HG03103 (cell line): Measurements from ENCODE around the gene DOK5.

ENCODE experiments used
- ATAC-seq: cut with Tn5 transposase; IDR thresholded peaks from one replicate; pipeline ENCODE4 v1.9.1; 2021; ENCODE audit warnings: low read depth; ENCODE audit not compliant: unreplicated experiment

Gene DOK5

DNA sequence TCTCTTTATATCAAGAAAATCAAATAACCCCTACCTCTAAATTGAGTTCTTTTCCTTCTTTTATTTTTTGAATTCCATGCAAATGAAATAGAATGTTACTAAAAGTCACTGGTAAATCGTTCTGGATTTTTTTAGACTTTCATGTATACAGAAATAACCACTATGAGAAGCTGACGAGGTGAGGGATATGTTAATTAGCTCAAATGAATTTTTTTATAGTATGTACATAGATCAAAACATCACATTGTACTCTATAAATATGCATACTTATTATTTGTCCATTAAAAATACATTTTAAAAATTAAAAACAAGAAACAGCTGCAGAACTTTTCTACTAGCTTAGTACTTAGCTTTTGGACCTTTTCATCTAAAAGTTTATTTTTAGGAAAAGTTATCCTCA lies 165.4 kb downstream of the DOK5 start:
- ATAC-seq, result no peak

DNA sequence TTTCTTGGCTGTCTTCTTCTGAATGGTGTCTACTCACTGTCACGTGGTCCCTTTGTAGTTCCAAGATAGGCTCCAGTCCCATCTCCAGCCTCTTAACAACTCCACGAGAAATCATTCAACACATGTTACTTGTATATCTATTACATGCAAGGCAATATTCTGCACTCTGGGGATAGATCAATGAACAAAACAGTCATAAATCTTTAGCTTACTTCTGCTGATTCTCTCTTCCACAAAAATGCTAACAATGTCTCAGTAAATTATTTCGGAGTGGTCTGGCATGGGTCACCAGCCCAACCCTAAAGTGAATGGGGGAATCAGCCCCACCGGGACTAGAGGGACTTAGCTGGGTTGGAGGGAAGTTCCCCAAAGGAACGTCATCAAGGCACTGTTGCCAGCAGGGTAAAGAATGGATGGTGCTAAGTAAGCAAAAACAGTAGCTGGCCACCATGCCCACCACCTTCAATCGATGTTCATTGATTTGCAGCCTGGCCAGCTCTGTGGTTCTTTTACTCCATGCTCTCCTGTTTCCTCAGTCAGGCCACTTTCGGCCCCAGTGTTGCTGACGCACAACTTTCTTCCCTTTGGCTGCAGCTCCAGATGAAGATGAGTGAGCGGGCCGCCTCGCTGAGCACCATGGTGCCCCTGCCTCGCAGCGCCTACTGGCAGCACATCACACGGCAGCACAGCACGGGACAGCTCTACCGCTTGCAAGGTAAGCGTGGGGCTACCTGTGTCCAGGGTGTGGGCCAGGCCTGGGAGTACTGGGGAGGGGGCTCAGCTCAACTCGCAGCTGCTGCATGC lies 167.7 kb downstream of the DOK5 start:
- ATAC-seq, result no peak

- ATAC-seq, result no peak
Measured at GRCh38 chr20:54643761-54644160, 168.4 kb downstream of the DOK5 start.

DNA sequence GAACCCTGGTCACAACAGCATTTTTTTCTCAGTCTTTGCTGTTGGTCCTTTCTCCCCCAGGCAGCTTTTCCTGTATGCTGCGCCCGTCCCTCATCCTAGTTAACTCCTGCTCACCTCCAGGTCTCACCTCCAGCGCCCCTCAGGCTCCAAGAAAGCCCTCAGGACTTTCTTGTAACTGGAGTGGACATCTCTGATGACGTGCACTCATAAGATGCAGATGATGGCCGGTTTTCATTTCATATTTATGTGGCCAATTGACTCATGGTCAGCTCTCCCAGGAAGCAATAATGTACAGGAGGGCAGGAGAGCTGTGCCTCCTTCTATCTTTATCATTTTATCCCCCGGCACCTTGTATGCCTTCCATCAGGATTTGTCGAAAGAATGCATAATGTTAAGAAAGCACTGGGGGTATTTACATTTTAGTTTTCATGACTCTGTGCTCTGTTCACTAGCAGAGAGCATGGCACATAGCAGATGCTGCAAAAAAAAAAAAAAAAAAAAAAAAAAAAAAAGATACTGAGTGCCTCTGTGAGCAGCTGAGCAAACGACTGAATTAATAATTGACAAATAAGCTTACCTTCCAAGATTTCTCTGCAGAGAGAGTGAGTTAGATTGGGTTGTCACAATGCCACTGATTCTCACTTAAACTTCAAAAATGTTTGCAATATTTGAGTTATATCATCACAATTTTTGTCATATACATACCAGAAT lies 170.2 kb downstream of the DOK5 start:
- no peak for ATAC-seq

GRCh38 chr20:54646156-54646517 lies 170.7 kb downstream of the DOK5 start:
- ATAC-seq, result no peak

- no peak for ATAC-seq
Measured at GRCh38 chr20:54648421-54649142, 173.2 kb downstream of the DOK5 start.

DNA sequence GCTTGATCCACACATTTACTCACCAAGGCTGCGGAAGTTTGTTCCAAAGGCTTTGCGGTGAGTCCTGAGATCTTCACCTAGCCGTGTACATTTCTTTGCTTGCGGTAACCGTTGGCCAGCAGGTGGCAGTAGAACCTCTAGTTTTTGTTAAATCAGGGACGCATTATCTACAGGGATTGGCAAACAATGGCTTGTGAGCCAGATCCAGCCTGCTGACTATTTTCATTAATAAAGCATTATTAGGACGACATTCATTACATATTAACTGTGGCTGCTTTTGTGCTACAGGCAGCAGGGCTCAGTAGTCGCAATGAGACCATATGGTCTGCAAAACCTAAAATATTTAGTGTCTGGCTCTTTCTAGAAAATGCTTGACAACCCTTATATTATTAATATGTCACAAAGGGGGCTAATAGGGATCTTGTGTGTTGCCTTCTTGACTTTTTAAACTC lies 174.1 kb downstream of the DOK5 start:
- peak; percentile 70 for ATAC-seq

GRCh38 chr20:54650052-54650719 lies 174.8 kb downstream of the DOK5 start:
- ATAC-seq, result no peak

GRCh38 chr20:54651252-54651651 lies 175.9 kb downstream of the DOK5 start:
- no peak for ATAC-seq

GRCh38 chr20:54654450-54654849 lies 179.1 kb downstream of the DOK5 start:
- no peak for ATAC-seq

DNA sequence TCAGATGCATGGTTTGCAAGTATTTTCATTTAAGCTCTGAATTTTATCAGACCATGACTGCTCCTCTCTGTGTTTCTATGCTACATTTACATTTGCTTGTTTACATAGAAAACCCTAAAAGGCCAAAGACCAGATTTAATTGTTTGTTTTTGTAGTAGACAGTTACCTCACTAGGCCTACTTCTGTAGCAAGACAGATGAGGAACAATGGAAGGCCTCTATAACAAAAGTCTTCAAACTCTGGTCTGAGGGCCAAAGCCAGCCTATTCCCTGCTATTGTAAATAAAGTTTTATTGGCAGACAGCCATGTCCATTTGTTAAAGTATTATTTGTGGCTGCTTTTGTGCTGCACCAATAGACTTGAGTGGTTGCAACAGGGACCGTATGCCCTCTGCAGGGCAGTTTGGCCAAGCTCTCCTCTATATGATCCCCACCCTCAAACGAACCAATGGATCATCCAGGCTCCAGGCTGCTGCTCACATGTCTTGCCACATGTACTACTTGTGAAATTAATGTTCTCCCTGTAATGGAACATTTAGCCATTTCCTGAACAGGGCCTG lies 182.0 kb downstream of the DOK5 start:
- ATAC-seq, result no peak

DNA sequence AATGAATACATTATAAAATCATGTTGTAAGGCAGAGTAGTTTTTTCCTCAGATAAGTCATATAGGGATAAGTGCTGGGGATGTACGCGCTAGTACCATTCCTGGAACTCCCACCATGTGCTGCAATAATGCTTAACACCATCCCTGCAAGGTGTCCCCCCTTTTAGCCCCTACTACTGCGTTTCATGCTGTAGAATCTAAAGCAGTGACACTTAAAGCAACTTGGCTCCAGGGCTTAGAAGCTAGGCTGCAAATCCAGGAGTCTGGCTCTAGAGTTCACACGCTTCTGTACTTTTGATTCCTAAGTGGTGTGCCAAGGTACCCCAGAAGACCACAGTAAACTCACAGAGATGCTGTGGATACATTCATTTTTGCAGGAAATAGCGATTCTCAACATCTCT lies 183.1 kb downstream of the DOK5 start:
- no peak for ATAC-seq

- ATAC-seq, result no peak
Measured at GRCh38 chr20:54661265-54661664, 185.9 kb downstream of the DOK5 start.

- no peak for ATAC-seq
Measured at GRCh38 chr20:54661880-54662465, 186.6 kb downstream of the DOK5 start.

DNA sequence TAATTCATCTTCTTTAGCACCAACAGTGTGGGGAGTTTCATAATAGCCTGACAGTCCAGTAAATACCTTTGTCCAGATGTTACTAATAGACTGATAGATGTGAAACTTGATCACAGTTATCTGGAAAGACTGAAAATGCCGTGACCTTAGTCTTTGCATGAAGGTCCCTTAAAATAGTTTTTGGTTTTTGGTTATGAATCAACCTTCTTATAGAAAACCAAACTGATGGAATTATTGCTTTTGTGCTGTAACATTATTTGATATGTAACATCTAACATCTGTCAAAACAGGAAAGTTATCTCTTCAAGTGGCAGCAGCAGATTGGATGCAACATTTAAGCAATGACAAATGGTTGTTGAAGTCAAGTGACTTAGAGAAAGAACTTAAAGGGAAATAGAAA lies 190.4 kb downstream of the DOK5 start:
- ATAC-seq, result no peak

DNA sequence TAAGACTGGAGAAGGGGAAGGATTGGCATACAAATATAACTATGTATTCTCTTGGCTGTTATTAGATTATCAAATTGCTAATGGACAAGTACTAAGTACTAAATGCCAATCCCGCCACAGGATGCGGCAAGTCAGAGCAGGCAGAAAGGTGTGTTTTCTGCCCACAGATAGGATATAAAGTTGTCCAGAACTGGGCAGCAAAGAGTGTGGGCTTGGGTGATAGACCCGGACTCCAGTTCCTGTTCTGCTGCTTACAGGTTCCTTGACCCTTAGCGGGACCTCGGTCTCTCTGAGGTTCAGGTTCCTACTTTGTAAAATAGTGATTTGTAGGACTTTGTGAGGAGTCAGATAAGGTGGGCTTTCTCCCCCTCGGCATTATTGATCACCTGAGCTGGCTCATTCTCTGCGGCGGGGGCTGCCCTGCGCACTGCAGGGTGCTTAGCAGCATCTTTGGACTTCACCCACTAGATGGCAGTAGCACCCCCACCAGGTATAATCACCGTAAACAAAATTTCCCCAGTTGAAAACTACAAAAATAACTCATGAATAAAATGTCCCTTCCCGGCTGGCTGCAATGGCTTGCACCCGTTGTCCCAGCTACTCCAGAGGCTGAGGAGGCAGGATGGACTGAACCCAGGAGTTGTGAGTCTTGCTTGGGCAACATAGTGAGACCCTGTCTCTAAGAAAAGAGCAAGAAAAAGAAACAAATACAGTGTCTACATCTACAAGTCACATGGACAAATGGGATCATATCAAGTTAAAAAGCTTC lies 193.1 kb downstream of the DOK5 start:
- peak; percentile 83 for ATAC-seq

- ATAC-seq, result no peak
Measured at GRCh38 chr20:54669040-54669363, 193.6 kb downstream of the DOK5 start.

- ATAC-seq, result no peak
Measured at GRCh38 chr20:54678253-54678652, 202.9 kb downstream of the DOK5 start.

DNA sequence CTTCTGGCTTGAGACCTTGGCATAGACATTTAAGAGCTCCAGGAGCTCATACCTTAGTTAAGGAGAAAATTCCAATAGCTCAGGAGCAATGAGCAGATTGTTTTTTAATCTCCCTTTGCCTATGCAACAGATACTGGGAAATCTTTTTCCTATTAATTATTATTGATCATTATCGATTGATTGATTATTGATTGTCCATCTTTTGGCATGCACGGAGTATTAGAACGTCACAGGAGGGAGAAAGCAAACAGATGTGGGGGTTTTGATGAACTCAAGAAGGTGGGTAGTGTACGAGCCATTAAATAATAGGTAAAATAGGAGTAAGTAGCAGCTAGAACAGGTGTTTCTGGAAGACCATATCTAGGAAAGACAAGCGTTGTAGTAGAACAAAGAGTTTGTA lies 205.0 kb downstream of the DOK5 start:
- no peak for ATAC-seq
